Hindlimb muscle (tissue), 1 donor: ENCODE results near the gene CAMTA1. TPM values are rescaled to one million over a fixed set of nuclear protein-coding genes. Genes with fewer than 3 reads are reported as not detected.

Experiments
- DNase-seq: peaks from one replicate; pipeline ENCODE4 v3.0.0-alpha.2; 2013
- polyA plus RNA-seq: library from polyadenylated mRNA; unstranded; fragments of 120-200 nt; gene quantifications from one replicate; pipeline ENCODE4 v1.2.1, GENCODE V29; 2013; ENCODE audit not compliant: insufficient read length

Gene CAMTA1
- polyA plus RNA-seq, 1 donor = 39.5 TPM

DNA sequence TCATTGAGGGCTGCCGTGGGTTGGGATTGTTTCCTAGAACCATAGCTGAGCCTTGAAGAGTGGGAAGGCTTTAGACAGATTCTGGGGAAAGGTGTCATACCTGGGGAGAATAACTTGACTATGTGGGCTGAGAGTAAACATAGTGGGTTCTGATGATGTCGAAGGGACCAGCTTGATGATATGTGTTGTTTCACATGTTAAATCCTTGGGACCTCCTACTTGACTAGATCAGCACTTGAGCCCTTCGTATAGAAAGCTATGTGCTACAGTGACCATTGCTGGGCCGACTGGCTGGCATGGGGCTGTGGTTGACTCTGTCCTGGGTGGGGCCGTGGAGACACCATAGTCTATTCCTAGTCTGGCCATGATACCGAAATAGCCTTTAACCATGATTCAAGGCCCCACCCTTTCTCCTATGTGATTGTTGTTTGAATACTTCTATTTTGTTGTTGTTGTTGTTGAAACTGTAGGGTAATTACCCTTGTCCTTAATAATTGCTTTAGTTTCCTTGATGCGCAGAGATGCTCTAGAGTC lies 423.5 kb downstream of the CAMTA1 start:
- DNase-seq = no peak

DNA sequence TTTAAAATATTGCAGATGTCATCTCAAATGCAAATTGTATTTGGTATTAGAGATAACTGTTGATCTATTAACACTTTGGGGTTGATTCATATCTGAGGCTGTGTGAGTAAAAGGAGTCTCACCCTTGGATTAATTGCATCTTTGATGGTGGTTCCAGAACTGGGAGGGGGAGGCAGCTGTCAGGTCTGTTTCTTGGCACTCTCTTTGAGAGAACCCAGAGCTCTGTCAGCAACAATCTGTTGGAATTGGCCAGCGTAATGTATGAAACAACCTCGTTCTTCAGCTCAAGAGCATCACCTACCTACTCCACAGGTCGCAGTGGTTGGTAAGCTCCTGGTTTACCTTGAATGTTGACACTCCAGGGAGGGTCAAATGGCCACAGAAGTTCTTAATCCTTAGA lies 424.1 kb downstream of the CAMTA1 start:
- no peak for DNase-seq

DNA sequence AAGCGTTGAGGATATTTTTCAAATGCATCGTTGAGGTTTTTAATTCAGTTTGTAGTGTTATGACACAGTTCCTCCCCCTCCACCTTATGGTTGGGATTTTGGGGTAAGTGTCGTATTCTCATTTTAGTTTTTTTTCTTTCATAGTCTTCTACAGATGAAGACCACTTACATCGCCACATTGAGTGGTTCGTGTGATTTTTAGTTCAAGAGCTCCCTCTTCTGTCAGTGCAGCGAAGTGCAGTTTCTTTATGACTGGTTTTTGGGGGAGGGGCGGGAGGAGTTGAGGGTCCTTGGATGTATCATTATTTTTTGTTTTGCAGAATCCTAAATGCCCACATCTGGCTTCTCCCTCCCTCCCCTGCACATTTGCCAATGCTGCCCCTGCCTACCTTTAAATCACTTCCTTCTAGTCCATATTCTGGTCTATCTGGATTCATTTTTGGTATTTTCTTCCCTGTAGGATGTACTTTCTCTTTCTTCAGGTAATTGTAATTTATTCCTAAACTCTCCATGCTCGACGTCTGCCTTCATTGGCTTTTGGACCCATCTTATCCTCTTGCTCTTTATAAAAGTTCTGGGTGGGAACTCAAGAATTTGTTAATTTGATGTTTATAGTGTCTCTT lies 433.1 kb downstream of the CAMTA1 start:
- DNase-seq = no peak

DNA sequence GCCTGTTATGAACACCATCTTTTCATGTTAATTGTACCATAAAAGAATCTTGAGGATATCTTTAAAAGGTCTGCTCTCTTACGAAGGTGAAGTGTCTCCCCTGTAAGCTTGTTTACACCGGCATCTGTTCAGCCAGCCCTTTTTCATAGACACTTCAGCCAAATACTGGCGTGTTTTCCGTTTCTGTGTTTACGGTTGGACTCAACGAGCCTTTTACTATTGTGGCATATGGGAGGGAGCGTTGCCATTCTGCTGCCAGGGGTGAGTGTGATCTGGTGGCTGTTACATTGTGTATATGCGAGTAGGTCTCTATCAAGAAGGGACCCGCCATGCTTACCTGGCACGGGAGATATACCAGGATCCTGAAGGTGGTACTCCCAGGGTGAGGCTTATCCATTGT lies 433.8 kb downstream of the CAMTA1 start:
- no peak for DNase-seq

DNA sequence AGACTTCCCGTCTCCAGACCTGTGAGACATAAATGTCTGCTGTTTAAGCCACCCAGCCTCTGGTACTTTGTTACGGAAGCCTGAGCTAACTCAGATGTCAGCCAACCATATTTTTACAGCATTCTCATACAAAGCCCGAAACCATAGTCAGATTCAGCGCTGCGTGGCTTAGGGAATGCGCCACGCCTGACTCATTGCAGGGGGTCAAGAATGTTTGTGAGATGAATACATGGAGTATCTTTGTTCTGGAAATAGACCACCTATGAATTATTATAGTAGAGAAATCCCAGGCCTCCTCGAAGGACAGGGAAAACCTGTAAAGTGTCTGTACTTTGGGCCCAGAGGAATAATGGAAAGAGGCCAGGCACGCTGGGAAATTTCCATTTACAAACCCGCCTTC lies 434.8 kb downstream of the CAMTA1 start:
- DNase-seq = no peak

DNA sequence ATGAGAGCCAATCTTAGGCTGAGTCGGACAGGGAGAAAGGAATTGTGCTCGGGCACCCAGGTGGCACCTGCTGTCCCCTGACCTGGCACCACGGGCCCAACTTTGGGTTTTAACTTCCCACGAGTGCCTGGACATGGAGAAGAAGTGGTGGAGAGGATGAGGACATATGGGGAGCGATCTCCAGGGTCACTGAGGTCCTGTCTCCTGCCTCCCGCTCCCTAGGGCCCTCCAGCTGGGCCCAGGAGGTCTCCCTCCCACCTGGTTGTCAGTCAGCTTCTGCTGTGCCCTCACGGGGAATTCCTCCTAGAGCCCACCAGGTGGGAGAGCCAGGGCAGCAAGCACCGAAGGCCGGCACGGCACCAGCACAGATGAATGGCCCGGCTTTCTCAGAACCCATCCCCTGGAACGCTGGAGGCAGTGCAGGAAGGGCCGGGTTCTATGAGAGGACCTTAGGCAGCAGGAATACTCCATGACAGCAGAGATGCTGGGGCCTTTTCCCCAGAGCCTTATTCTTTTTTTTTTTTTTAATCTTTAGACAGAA lies 435.5 kb downstream of the CAMTA1 start:
- DNase-seq = no peak

DNA sequence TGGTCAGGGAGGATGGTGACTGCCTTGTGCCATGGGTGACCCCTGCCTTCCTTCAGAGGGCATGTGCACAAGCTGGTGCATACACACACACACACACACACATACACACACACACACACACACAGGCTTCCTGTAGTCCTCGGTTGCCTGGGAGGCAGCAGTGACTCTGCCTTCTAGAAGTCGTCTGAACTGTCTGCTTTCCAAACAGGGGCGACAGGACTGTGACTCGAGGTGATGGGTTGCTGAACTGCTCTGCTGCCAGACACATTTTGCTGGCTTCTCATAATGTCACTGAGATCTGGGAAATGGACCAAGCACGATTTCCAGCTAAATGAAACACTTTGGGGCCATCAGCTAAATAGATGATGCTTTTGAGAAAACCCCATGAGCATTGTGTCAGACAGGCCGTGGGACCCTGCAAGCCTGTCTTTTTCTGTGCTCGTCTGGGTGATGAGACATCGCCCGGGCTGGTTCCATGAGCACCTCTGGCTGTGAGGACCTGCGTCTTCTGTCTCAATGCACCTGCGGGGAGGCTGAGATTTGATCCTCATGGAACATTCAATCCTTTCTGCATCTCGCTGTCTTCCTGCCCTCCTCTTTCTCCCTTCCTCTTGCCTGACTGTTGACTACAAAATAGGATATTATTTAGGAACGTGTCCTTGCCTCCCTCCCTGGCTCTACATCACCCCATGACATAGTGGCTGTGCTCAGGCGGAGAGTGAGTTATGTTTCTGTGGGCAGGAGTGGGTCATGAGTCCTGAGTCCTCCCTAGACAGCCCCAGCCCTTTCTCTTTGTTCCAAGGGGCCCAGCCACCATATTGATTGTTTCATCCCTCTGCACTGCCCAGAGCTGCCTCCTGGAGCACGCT lies 436.8 kb downstream of the CAMTA1 start:
- DNase-seq = no peak

DNA sequence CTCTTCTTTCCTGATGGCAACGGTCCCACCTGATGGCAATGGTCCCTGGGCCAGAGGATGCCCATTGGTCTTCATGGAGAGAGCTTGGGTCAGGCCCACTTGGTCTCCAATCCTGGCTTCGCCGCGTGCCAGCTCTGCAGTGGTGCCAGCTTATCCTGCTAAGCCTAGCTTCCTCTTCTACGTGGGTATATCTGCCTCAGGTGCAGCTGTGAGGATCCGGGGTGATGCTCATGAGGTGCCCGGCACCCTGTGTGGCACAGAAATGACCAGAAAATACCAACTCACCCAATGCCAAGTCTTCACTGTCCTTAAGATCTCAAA lies 437.4 kb downstream of the CAMTA1 start:
- no peak for DNase-seq

DNA sequence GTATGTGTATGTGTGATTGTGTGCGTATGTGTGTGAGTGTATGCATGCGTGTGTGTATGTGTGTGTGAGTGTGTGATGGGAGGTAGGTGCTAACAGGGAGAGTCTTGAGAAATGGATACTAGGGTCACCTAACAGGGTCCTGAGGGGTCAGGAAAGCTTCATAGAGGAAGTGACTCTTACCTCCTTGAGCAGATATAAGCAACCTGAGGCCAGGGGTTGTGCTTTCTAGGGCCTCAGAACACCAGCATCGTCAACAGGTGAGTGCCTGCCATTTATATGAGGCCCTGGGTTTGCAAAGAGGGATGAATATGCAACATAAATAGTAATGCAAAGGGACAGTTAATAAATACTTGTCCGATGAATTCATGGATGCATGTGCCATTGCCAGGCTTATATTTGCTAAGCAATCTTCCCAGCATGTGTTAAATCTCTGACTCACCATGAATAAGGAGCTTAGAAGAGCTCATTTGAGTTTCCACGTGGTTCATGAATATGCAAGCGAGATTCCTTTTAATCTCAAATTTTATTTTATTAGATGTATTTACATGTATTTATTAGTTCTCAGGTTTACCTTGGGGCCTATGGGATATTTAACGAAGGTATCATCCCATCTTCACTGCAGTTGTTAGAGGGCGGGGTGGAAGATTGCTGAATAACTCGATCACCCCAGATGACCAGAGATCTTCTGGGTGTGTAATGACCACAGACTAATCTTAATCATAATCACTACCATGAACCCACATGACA lies 438.3 kb downstream of the CAMTA1 start:
- no peak for DNase-seq

DNA sequence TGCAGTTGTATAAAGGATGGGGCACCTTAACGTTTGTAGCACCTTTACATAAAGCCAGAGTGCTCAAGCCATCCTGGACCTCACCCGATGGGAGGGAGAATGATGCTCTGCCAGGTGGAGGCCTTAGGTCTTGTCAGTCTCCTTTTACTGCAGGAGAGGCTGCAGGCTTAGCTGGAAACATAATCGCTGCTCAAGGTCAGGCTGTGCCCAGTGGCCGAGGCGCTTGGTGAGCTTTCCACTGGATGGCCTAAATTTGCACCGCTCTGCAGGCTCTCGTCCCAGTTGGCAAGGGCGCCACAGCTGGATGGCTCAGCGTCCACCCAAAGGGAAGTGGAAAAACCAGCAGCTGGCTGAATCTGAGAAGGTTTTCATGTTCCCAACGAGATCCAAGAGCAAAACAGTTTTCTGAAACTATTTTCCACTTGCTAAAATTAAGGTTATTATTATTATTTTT lies 438.9 kb downstream of the CAMTA1 start:
- DNase-seq = peak; percentile 36

DNA sequence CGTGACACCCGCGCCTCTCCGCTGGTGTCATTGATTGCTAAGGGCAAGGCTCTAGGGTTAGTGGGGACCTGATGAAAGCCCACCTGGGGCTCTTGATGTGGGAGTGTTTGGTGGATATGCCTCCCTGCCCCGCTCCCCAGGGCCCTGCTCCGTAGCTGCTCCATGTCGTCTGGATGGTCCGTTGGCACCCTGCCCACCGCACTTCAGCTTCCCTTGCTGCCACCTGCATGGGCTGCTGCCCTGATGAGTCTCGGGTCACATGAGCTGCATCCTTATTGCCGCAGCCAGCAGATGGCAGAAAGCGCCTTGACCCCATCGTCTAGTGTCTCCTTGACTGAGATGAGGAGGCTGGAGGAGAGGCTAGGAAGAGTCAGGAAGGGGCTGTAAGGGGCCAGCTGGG lies 439.4 kb downstream of the CAMTA1 start:
- DNase-seq = no peak

DNA sequence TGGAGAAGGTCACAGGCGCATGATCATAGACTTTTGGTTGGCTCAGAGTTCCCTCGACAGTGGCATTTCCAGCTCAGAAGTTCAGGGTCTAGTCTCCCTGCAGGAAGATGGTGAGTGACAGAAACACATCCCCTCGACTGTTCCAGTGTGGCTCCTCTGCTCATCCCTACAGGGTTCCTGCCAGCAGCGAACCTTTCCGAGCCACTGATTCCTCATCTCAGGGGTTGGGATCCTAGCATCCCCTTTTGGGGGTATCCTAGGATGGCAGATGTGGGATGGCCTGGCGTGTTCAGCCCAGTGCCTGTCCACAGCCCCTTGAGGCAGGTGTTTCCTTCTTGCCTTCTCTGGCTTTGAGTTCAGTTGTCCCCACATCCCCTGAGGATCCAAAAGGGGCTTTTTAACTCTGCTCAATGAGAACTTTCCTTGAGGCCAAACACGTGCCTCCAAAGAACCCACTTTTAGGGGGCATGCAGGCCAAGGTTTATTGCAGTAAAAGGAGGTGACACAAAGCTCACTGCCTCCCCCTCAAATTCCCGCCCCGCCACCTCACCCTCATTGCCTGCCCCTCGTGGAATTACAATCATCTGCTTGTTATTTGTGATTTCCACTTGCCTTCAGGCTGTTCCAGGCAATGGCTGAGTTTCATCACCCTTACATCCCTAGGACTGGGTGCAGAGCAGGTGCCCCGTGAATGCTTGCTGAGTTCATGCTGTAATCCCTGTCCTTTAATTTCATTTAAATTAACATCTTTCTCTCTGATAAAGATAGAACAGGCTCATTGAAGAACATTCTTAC lies 440.7 kb downstream of the CAMTA1 start:
- no peak for DNase-seq

DNA sequence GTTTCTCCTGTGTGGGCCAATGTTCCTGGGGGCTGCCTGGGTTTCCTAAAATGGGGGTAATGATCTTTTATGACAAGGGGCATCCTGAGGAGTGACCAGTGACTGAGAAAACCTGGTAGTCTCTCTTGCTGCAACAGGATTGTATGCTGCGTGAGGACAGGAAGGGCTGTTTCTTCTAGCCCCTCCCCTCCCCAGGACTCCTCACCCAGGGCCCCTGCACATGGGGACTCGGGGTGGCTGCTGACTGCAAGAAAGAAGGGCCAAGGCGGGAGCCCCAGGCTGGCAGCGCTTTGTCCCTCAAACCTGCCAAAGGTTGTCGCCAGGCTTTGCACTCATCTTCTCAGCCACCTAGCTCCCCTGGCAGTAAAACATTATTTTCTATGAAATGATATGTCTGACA lies 442.4 kb downstream of the CAMTA1 start:
- no peak for DNase-seq

DNA sequence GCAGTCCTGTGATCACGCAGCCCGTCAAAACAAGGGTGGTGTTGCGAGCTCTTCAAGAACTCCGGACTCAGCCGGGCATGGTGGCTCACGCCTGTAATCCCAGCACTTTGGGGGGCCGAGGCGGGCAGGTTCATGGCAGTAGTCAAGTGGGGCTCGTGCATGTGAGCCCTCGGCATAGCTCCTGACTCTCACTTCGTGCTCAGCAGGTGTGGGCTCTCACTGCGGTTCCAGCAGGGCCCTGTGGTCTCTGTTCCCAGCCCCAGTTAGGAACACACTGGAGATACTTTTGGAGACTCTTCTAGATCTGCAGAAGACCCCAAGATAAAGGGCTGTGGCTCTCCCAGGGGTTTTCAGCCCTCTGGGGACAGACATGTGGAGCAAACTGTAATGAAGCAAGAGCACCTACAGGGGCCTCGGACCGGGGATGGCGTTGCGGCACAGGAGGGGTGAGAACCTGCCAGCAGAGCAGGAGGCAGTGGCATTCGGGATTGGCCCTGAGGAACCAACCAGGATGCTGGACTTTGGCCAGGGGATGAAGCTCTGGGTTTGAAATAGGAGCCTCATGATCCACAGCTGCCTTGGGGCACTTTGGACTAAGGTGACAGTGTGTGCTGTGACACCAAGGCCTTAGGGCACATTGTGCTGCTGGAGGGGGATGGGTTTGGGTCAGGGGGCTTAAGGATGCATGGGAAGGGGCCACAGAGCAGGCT lies 443.2 kb downstream of the CAMTA1 start:
- DNase-seq = no peak

DNA sequence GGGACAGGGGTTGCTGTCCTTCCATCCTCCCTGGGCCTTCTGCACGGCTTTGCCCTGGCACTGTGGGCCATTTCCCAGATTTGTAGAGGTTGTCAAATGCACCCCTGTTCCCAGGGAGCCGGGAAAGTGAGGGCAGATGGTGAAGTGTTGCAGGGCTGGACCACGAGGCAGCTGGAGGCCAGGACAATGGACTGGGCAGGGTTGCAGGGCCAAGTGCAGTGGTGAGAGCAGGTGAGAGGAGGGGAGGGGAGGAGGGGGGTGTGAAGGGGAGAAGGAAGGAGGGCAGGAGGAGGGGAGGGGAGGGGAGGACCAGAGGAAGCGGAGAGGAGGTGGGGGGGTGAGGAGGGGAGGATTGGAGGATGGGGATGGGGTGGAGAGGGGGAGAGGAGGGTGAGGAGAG lies 443.9 kb downstream of the CAMTA1 start:
- DNase-seq = no peak

DNA sequence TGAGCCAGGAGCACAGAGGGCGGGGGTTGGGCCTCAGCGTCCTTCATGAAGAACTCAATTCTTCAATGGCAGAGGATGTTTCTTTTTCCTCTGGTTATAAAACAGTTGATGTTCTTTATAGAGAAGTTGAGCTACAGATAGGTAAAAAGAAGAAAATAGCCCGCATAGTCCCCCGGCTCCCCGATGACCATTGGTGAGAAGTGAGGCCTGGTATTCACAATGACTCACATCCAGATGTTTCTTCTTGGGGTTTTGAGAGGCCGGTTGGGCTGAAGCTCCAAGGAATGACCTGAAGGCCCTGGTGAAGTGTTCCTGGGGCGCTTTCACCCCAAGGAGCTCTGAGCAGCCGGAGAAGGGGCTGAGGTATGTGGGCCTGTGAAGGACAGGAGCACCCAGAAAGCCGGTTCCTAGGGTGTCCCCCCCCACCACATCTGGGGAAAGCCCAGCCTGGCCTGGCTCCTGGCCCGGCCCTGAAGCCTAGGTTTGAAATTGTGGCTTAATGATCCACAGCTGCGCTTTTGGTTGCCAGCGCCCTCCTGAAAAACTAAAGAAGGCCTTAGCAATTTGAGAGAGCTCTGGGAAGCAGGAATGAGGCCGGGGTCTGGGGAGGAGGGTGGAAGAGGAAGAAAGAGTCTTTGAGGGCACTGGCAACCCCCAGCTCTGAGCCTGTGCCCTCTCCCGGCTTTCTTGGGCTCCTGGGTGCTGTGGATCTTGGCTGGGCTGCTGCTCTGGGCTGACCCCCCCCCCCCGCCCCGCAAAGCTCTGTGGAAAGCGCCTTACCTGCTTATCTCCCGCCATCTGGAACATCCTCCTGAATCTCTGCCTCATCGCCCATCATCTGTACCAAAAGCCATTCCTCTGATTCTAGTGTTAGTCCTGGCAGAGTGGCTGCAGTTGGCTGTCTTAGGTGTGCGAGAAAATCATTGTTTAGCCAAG lies 444.7 kb downstream of the CAMTA1 start:
- DNase-seq = no peak

DNA sequence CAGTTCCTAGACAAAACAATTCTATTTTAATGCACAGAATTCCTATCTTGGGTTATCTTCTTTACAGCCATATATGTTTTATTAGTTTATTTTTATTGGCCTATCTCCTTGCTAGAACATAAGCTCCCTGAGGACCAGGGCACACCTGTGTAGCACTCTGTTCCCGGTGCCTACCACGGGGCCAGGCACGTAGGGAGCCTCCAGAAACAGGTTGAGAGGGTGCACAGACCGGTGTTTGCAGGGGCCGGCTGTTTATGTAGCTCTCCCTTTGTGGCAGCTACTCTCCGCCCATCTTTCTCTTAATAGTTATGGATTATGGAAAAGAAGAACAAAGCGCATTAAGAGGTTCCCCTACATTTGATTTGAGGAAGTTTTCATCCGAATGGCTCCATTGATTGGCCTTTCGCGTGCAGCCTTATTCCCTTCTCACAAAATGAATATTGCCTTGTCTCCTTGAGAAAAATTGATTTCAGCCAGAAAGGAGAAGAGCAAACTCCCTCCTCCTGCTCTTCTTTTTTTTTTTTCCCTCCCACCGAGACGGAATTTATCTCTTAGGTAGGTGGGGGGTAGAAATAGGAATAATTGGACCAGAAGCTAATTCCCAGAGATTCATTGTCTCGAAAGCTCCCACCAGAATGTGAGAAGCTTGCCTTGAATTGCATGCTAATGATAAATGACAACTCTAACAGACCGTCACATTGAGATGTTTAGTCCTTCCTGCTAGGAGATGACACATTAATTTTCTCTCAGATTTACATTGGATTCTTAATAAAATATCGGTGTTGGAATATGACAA lies 447.4 kb downstream of the CAMTA1 start:
- no peak for DNase-seq

DNA sequence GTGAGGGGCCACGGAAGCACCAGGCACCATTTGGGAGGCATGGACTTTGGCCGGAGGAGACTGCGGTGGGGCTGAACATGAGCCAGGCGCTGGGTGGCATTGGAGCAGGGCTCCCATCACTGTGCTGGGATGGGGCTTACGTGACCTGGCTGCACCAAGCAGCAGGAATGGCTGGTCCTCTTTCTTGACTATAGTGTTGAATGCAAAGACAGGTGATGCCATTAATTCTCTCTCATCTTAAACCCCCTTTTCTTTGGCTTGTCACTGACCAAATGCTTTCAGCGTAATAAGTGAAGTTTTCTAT lies 447.9 kb downstream of the CAMTA1 start:
- DNase-seq = no peak

DNA sequence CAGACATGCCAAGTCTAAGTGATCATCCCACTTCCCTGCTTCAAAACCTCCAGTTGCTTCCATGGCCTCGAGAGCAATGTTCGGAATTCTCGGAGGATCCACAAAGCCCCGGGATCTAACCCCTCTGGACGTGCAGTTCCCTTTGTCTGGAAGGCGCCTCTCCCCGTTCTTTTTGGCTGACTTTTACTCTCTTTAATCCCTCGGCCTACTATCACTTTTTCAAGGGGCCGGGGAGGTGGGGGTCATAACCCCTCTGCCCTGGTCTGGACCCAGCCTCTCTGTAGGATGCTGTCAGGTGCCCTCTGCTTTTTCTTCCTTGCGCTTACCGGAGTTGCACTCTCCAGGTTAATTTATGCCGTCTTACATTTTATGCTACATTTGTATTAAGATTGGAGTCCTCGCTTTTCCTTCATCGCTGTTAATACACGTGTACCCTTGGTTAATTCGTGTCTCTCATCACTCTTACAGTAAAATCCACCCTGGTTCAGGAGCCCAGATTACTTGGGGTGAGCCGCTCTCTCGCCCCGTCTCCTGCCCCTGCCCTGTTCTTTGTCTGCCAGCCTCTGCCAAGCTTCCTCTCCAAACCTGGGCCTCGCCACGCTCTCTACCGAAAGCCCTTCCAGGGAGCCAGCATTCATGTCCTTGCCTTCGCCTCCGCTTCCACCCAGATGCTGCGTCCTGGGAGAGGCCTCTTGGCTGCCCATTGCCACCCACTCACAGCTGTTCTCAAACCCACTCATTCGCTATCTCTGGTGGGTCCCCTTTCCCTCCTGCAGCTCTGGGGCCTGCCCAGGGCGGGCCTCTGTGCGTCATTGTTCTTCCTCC lies 448.6 kb downstream of the CAMTA1 start:
- DNase-seq = no peak
